ENCODE data around the gene LRRC47. TPM values are rescaled to one million over a fixed set of nuclear protein-coding genes. Genes with fewer than 3 reads are reported as not detected.

The LRRC47 gene
- total RNA-seq, 1 donor from 2014 or later, result 38.9 TPM

- H3K4me3 ChIP-seq (ENCODE audit: low read depth, low read length), result no peak overlapping the region
- no peak for DNase-seq (ENCODE audit: low read depth)
- no peak for TF ChIP-seq CTCF (conservative IDR thresholded peaks at IDR 0.05; ENCODE audit: low read depth, low read length)
Measured at GRCh38 chr1:3774946-3775489, 21.3 kb downstream of the LRRC47 start.

GRCh38 chr1:3774276-3774945, 21.9 kb downstream of the LRRC47 start:
- DNase-seq (ENCODE audit: low read depth), result no peak
- no peak overlapping the region for H3K4me3 ChIP-seq (ENCODE audit: low read depth, low read length)
- no peak for TF ChIP-seq CTCF (conservative IDR thresholded peaks at IDR 0.05; ENCODE audit: low read depth, low read length)

GRCh38 chr1:3773572-3774275, 22.6 kb downstream of the LRRC47 start:
- peak overlapping the region; percentile 66 for H3K4me3 ChIP-seq (ENCODE audit: low read depth, low read length)
- DNase-seq (ENCODE audit: low read depth), result no peak
- TF ChIP-seq CTCF (conservative IDR thresholded peaks at IDR 0.05; ENCODE audit: low read depth, low read length), result no peak

GRCh38 chr1:3772715-3773571, 23.4 kb downstream of the LRRC47 start, which contains the start of gene SMIM1:
SMIM1 (plus strand) TSS chr1:3772749; CDS start chr1:3775374, 2,625 bp downstream.
- TF ChIP-seq CTCF (conservative IDR thresholded peaks at IDR 0.05; ENCODE audit: low read depth, low read length), result no peak
- peak within 1 kb of the TSS; percentile 66 for H3K4me3 ChIP-seq (ENCODE audit: low read depth, low read length)
- no peak for DNase-seq (ENCODE audit: low read depth)

- no peak for TF ChIP-seq CTCF (conservative IDR thresholded peaks at IDR 0.05; ENCODE audit: low read depth, low read length)
- no peak for DNase-seq (ENCODE audit: low read depth)
Measured at GRCh38 chr1:3772027-3772714, 24.1 kb downstream of the LRRC47 start.

More at GRCh38 chr1:3772027-3772714, 24.1 kb downstream of the LRRC47 start:
- peak overlapping the region; percentile 66 for H3K4me3 ChIP-seq (ENCODE audit: low read depth, low read length)
